ENCODE results near the gene TEKT1.
"Not testable (repeated sequence)": the region's sequence is repeated elsewhere in the genome, so short reads cannot be mapped to it uniquely, and the experiment has no call there.

TEKT1 gene

GRCh38 chr17:6848545-6849179 lies 17.1 kb upstream of the TEKT1 start:
- H2AFZ ChIP-seq (ENCODE audit: low read depth, low read length); H3K9me3 ChIP-seq (ENCODE audit: low read length); H3K4me1 ChIP-seq (ENCODE audit: insufficient read depth, low read length); H3K4me3 ChIP-seq (ENCODE audit: low read length); H3K27me3 ChIP-seq (ENCODE audit: insufficient read depth, low read length); H3K36me3 ChIP-seq (ENCODE audit: insufficient read depth, low read length): not testable (repeated sequence)

GRCh38 chr17:6846138-6846537 lies 14.6 kb upstream of the TEKT1 start:
- H2AFZ ChIP-seq (ENCODE audit: low read depth, low read length); H3K36me3 ChIP-seq (ENCODE audit: insufficient read depth, low read length); H3K27me3 ChIP-seq (ENCODE audit: insufficient read depth, low read length); H3K4me1 ChIP-seq (ENCODE audit: insufficient read depth, low read length); H3K4me3 ChIP-seq (ENCODE audit: low read length); H3K9me3 ChIP-seq (ENCODE audit: low read length): not testable (repeated sequence)

GRCh38 chr17:6844406-6844805 lies 12.9 kb upstream of the TEKT1 start:
- H3K9me3 ChIP-seq (ENCODE audit: low read length); H2AFZ ChIP-seq (ENCODE audit: low read depth, low read length); H3K4me3 ChIP-seq (ENCODE audit: low read length); H3K4me1 ChIP-seq (ENCODE audit: insufficient read depth, low read length); H3K27me3 ChIP-seq (ENCODE audit: insufficient read depth, low read length); H3K36me3 ChIP-seq (ENCODE audit: insufficient read depth, low read length): not testable (repeated sequence)

- H3K27me3 ChIP-seq (ENCODE audit: insufficient read depth, low read length) = no peaks in the 10 kb centered on the region
Measured at GRCh38 chr17:6843241-6843880, 11.8 kb upstream of the TEKT1 start.

GRCh38 chr17:6841769-6842168 lies 10.2 kb upstream of the TEKT1 start:
- not testable (repeated sequence) for H3K4me1 ChIP-seq (ENCODE audit: insufficient read depth, low read length); H3K27me3 ChIP-seq (ENCODE audit: insufficient read depth, low read length); H3K9me3 ChIP-seq (ENCODE audit: low read length); H2AFZ ChIP-seq (ENCODE audit: low read depth, low read length); H3K4me3 ChIP-seq (ENCODE audit: low read length); H3K36me3 ChIP-seq (ENCODE audit: insufficient read depth, low read length)

More at GRCh38 chr17:6843241-6843880, 11.8 kb upstream of the TEKT1 start:
- Histone ChIP-seq H3K4me3 (ENCODE audit: low read length) (no peak overlapping the region), H2AFZ (ENCODE audit: low read depth, low read length) (no peak overlapping the region), H3K4me1 (ENCODE audit: insufficient read depth, low read length) (peaks cover 3% of the 10 kb centered on the region), H3K36me3 (ENCODE audit: insufficient read depth, low read length) (no peaks in the 10 kb centered on the region), H3K9me3 (ENCODE audit: low read length) (no peaks in the 10 kb centered on the region)

GRCh38 chr17:6830383-6830986 lies 1.0 kb downstream of the TEKT1 start:
- no peaks in the 10 kb centered on the region for H3K36me3 ChIP-seq (ENCODE audit: insufficient read depth, low read length)
- H3K27me3 ChIP-seq (ENCODE audit: insufficient read depth, low read length) = no peaks in the 10 kb centered on the region
- H3K9me3 ChIP-seq (ENCODE audit: low read length) = no peaks in the 10 kb centered on the region
- H3K4me3 ChIP-seq (ENCODE audit: low read length) = no peak overlapping the region
- H3K4me1 ChIP-seq (ENCODE audit: insufficient read depth, low read length) = peaks cover 8% of the 10 kb centered on the region
- H2AFZ ChIP-seq (ENCODE audit: low read depth, low read length) = no peak overlapping the region

GRCh38 chr17:6823011-6823442 lies 8.5 kb downstream of the TEKT1 start:
- H3K36me3 ChIP-seq (ENCODE audit: insufficient read depth, low read length) = no peaks in the 10 kb centered on the region
- H3K9me3 ChIP-seq (ENCODE audit: low read length) = peaks cover 3% of the 10 kb centered on the region
- no peak overlapping the region for H3K4me3 ChIP-seq (ENCODE audit: low read length)
- H3K4me1 ChIP-seq (ENCODE audit: insufficient read depth, low read length) = peaks cover 12% of the 10 kb centered on the region
- no peaks in the 10 kb centered on the region for H3K27me3 ChIP-seq (ENCODE audit: insufficient read depth, low read length)
- no peak overlapping the region for H2AFZ ChIP-seq (ENCODE audit: low read depth, low read length)

GRCh38 chr17:6818938-6819337 lies 12.6 kb downstream of the TEKT1 start:
- H3K27me3 ChIP-seq (ENCODE audit: insufficient read depth, low read length) = no peaks in the 10 kb centered on the region
- H2AFZ ChIP-seq (ENCODE audit: low read depth, low read length) = no peak overlapping the region
- H3K4me1 ChIP-seq (ENCODE audit: insufficient read depth, low read length) = peaks cover 12% of the 10 kb centered on the region
- H3K9me3 ChIP-seq (ENCODE audit: low read length) = peaks cover 3% of the 10 kb centered on the region
- H3K36me3 ChIP-seq (ENCODE audit: insufficient read depth, low read length) = no peaks in the 10 kb centered on the region
- no peak overlapping the region for H3K4me3 ChIP-seq (ENCODE audit: low read length)

GRCh38 chr17:6816368-6816767 lies 15.2 kb downstream of the TEKT1 start:
- not testable (repeated sequence) for H3K36me3 ChIP-seq (ENCODE audit: insufficient read depth, low read length); H3K4me1 ChIP-seq (ENCODE audit: insufficient read depth, low read length); H3K4me3 ChIP-seq (ENCODE audit: low read length); H3K9me3 ChIP-seq (ENCODE audit: low read length); H3K27me3 ChIP-seq (ENCODE audit: insufficient read depth, low read length); H2AFZ ChIP-seq (ENCODE audit: low read depth, low read length)

GRCh38 chr17:6815775-6816174 lies 15.8 kb downstream of the TEKT1 start:
- Histone ChIP-seq H3K4me3 (ENCODE audit: low read length) (no peak overlapping the region), H3K4me1 (ENCODE audit: insufficient read depth, low read length) (no peaks in the 10 kb centered on the region), H3K27me3 (ENCODE audit: insufficient read depth, low read length) (no peaks in the 10 kb centered on the region), H3K9me3 (ENCODE audit: low read length) (peaks cover 2% of the 10 kb centered on the region), H3K36me3 (ENCODE audit: insufficient read depth, low read length) (no peaks in the 10 kb centered on the region), H2AFZ (ENCODE audit: low read depth, low read length) (no peak overlapping the region)

- Histone ChIP-seq H3K4me3 (ENCODE audit: low read length) (no peak overlapping the region), H3K9me3 (ENCODE audit: low read length) (peaks cover 6% of the 10 kb centered on the region), H3K27me3 (ENCODE audit: insufficient read depth, low read length) (no peaks in the 10 kb centered on the region), H3K36me3 (ENCODE audit: insufficient read depth, low read length) (no peaks in the 10 kb centered on the region), H2AFZ (ENCODE audit: low read depth, low read length) (no peak overlapping the region), H3K4me1 (ENCODE audit: insufficient read depth, low read length) (no peaks in the 10 kb centered on the region)
Measured at GRCh38 chr17:6812295-6812694, 19.2 kb downstream of the TEKT1 start.

GRCh38 chr17:6811510-6811909 lies 20.0 kb downstream of the TEKT1 start:
- H3K36me3 ChIP-seq (ENCODE audit: insufficient read depth, low read length) = no peaks in the 10 kb centered on the region
- no peak overlapping the region for H3K4me3 ChIP-seq (ENCODE audit: low read length)
- H2AFZ ChIP-seq (ENCODE audit: low read depth, low read length) = no peak overlapping the region
- no peaks in the 10 kb centered on the region for H3K4me1 ChIP-seq (ENCODE audit: insufficient read depth, low read length)
- H3K9me3 ChIP-seq (ENCODE audit: low read length) = peaks cover 6% of the 10 kb centered on the region
- H3K27me3 ChIP-seq (ENCODE audit: insufficient read depth, low read length) = no peaks in the 10 kb centered on the region

- Histone ChIP-seq H2AFZ (ENCODE audit: low read depth, low read length) (no peak overlapping the region), H3K27me3 (ENCODE audit: insufficient read depth, low read length) (no peaks in the 10 kb centered on the region), H3K36me3 (ENCODE audit: insufficient read depth, low read length) (no peaks in the 10 kb centered on the region), H3K4me3 (ENCODE audit: low read length) (no peak overlapping the region), H3K4me1 (ENCODE audit: insufficient read depth, low read length) (no peaks in the 10 kb centered on the region), H3K9me3 (ENCODE audit: low read length) (no peaks in the 10 kb centered on the region)
Measured at GRCh38 chr17:6800422-6801027, 31.0 kb downstream of the TEKT1 start.
